ENCODE data around the gene CDAN1.

The CDAN1 gene

DNA sequence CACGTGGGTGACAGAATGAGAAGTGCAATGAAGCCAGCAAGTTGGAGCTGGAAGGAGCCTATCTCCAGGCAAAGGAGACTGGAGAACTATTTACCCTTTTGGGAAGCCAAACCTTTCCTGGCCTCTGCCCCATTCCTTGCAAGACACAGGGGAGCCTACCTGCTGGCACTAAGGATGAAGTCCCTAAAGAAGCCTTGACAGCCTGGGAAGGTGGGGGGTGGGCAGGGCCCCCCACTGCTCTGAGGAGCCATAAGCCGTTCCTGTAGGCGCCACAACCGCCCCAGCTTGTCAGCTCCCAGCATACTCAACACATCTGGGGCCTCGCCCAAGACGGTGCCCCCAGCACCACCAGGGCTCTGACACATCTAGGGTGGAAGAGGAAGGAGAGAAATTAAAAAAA is 5.5 kb downstream of the CDAN1 start:
- no peak overlapping the region for H3K27ac ChIP-seq (ENCODE audit: poor library complexity, severe bottlenecking)
- H3K36me3 ChIP-seq (ENCODE audit: low read depth), result peaks cover 87% of the 10 kb centered on the region
- H3K4me3 ChIP-seq (ENCODE audit: severe bottlenecking), result no peak overlapping the region
- H3K4me1 ChIP-seq (ENCODE audit: insufficient read depth, poor library complexity, severe bottlenecking), result no peaks in the 10 kb centered on the region
- TF ChIP-seq, protein P1, sequence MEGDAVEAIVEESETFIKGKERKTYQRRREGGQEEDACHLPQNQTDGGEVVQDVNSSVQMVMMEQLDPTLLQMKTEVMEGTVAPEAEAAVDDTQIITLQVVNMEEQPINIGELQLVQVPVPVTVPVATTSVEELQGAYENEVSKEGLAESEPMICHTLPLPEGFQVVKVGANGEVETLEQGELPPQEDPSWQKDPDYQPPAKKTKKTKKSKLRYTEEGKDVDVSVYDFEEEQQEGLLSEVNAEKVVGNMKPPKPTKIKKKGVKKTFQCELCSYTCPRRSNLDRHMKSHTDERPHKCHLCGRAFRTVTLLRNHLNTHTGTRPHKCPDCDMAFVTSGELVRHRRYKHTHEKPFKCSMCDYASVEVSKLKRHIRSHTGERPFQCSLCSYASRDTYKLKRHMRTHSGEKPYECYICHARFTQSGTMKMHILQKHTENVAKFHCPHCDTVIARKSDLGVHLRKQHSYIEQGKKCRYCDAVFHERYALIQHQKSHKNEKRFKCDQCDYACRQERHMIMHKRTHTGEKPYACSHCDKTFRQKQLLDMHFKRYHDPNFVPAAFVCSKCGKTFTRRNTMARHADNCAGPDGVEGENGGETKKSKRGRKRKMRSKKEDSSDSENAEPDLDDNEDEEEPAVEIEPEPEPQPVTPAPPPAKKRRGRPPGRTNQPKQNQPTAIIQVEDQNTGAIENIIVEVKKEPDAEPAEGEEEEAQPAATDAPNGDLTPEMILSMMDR (IDR thresholded peaks at IDR 0.05; ENCODE audit: poor library complexity, severe bottlenecking), result no peak
- DNase-seq (ENCODE audit: low spot score), result no peak
- H3K9me3 ChIP-seq (ENCODE audit: severe bottlenecking), result no peaks in the 10 kb centered on the region
- no peak for ATAC-seq (ENCODE audit: low read depth)
- no peaks in the 10 kb centered on the region for H3K27me3 ChIP-seq (ENCODE audit: insufficient read depth, poor library complexity, severe bottlenecking)

DNA sequence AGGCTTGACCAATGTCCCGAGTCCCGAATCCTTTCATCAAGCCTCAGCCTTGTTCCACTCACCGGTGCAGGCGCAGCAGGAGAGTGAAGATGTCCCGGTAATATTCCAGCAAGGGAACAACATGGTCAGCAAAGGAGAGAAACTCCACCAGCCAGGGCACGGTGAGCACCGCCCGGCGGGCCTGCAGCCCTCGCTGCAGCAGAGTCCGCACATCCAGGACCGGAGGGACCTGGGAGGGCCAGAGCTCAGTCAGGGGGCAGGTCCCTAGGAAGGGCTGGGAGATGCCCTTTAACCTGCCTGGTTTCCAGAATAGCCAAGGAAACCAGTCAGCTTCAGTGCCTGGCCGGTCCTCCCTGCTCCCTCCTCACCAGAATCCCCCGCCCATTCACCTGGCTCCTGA is 6.4 kb downstream of the CDAN1 start:
- peaks cover 90% of the 10 kb centered on the region for H3K36me3 ChIP-seq (ENCODE audit: low read depth)
- TF ChIP-seq, protein P1 (IDR thresholded peaks at IDR 0.05; ENCODE audit: poor library complexity, severe bottlenecking), result no peak
- no peak for ATAC-seq (ENCODE audit: low read depth)

DNA sequence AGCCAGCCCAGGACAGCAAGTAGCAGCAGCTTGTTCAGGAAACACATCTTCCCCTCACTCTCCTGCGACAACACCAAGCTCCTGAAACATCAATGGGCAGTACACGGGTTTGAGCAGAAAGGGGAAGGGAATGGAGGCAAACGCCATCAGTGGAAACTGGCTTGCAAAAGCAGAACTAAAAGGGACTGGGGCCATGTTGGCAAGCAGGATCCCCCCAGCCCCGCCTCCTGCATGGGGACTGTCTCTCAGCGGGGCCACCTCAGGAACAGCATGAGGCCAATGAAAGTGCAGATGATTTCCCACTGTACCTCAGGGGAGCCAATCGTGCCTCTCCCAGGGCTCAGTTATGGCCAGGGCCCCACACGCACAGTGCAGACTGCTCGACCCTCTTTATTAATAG is 6.8 kb downstream of the CDAN1 start:
- Histone ChIP-seq H3K9me3 (ENCODE audit: severe bottlenecking) (no peaks in the 10 kb centered on the region), H3K4me3 (ENCODE audit: severe bottlenecking) (no peak overlapping the region), H3K27me3 (ENCODE audit: insufficient read depth, poor library complexity, severe bottlenecking) (no peaks in the 10 kb centered on the region), H3K4me1 (ENCODE audit: insufficient read depth, poor library complexity, severe bottlenecking) (no peaks in the 10 kb centered on the region), H3K36me3 (ENCODE audit: low read depth) (peaks cover 90% of the 10 kb centered on the region), H3K27ac (ENCODE audit: poor library complexity, severe bottlenecking) (no peak overlapping the region)
- no peak for DNase-seq (ENCODE audit: low spot score)
- no peak for ATAC-seq (ENCODE audit: low read depth)
- TF ChIP-seq, protein P1 (IDR thresholded peaks at IDR 0.05; ENCODE audit: poor library complexity, severe bottlenecking), result no peak

More for the DNA sequence above, 6.4 kb downstream of the CDAN1 start:
- no peaks in the 10 kb centered on the region for H3K9me3 ChIP-seq (ENCODE audit: severe bottlenecking)
- no peak overlapping the region for H3K27ac ChIP-seq (ENCODE audit: poor library complexity, severe bottlenecking)
- no peaks in the 10 kb centered on the region for H3K27me3 ChIP-seq (ENCODE audit: insufficient read depth, poor library complexity, severe bottlenecking)
- no peak overlapping the region for H3K4me3 ChIP-seq (ENCODE audit: severe bottlenecking)
- no peak for DNase-seq (ENCODE audit: low spot score)
- no peaks in the 10 kb centered on the region for H3K4me1 ChIP-seq (ENCODE audit: insufficient read depth, poor library complexity, severe bottlenecking)

DNA sequence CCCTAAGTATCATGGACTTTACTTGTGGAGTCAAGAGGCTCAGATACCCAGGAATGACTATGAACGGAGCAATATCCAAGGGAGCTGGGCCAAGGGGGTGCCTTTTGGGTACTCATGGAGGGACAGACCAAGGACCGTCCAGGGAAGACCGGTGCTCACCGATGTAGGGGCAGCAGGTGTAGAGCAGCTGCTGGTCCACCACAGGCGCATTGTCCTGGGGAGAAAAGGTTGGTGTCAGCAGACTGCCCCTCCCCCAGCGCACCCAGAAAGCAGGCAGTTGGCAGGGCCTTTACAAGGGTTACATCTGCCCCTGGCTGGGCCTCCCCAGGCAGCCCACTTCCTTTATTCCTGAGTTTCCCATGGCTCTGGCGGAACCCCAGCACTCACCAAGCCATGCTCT is 7.5 kb downstream of the CDAN1 start:
- DNase-seq (ENCODE audit: low spot score) (peak; percentile 68), ATAC-seq (ENCODE audit: low read depth) (no peak)
- Histone ChIP-seq H3K4me1 (ENCODE audit: insufficient read depth, poor library complexity, severe bottlenecking) (no peaks in the 10 kb centered on the region), H3K27ac (ENCODE audit: poor library complexity, severe bottlenecking) (no peak overlapping the region), H3K36me3 (ENCODE audit: low read depth) (peaks cover 92% of the 10 kb centered on the region), H3K27me3 (ENCODE audit: insufficient read depth, poor library complexity, severe bottlenecking) (no peaks in the 10 kb centered on the region), H3K4me3 (ENCODE audit: severe bottlenecking) (no peak overlapping the region), H3K9me3 (ENCODE audit: severe bottlenecking) (no peaks in the 10 kb centered on the region)
- TF ChIP-seq, protein P1 (IDR thresholded peaks at IDR 0.05; ENCODE audit: poor library complexity, severe bottlenecking), result no peak

DNA sequence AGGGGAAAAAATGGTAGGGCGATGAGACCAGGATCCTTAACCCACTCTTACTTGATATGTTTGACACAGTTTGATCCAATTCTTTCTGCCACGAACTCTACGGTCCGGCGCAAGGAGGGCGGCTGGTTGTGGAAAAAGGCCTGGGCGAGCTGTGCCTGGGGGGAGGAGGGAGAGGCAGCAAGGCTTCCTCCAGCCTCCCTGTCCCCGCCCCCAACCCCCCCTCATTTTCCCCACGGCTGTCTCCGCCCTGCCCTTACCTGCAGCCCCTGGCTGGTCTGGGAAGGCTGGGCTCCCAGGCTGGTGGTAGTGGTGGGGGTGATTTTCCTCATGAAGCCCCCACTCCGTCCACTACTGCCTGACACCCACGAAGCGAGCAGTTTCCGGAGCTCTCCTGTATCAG is 8.0 kb downstream of the CDAN1 start:
- TF ChIP-seq, protein P1 (IDR thresholded peaks at IDR 0.05; ENCODE audit: poor library complexity, severe bottlenecking), result no peak
- no peak overlapping the region for H3K27ac ChIP-seq (ENCODE audit: poor library complexity, severe bottlenecking)
- H3K9me3 ChIP-seq (ENCODE audit: severe bottlenecking), result no peaks in the 10 kb centered on the region
- no peaks in the 10 kb centered on the region for H3K27me3 ChIP-seq (ENCODE audit: insufficient read depth, poor library complexity, severe bottlenecking)
- H3K36me3 ChIP-seq (ENCODE audit: low read depth), result peaks cover 92% of the 10 kb centered on the region
- DNase-seq (ENCODE audit: low spot score) (peak; percentile 60), ATAC-seq (ENCODE audit: low read depth) (no peak)
- H3K4me1 ChIP-seq (ENCODE audit: insufficient read depth, poor library complexity, severe bottlenecking), result no peaks in the 10 kb centered on the region
- no peak overlapping the region for H3K4me3 ChIP-seq (ENCODE audit: severe bottlenecking)

Measured in RWPE2 (cell line).